Measurements from ENCODE around the gene REEP3.

The REEP3 gene

DNA sequence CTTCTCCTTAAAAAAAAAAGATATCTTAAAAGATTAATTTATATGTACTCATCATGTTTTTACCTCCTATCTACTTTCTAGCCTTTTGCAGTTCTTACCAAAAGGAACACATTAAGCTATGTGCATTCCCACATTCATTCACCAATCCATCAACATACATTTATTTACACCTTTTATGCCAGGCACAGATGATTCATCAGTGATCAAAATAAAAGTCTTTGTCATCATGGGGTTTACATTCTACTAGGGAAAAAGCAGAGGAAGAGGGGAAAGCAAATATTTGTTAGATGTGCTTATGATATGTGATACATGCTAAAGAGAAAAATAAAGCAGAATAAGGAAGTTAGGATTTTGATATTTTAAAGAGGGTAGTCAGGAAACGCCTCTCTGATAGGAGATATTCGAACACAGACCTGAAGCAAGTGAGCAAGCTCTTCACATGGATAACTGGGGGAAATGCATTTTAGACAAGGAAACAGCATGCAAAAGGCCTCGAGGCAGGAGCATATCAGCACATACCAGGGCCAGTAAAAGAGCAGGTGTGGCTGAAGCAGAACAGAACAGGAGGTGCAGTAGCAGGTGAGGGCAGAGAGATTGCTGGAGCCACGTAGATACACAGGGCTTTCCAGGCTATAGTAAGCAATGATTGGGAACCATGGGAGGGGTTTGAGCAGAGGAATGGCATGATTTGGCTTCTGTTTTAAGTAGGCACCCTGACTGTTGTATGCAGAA, 67.4 kb downstream of the REEP3 start:
- no peak for DNase-seq (ENCODE audit: low read depth in 3 of 3)

DNA sequence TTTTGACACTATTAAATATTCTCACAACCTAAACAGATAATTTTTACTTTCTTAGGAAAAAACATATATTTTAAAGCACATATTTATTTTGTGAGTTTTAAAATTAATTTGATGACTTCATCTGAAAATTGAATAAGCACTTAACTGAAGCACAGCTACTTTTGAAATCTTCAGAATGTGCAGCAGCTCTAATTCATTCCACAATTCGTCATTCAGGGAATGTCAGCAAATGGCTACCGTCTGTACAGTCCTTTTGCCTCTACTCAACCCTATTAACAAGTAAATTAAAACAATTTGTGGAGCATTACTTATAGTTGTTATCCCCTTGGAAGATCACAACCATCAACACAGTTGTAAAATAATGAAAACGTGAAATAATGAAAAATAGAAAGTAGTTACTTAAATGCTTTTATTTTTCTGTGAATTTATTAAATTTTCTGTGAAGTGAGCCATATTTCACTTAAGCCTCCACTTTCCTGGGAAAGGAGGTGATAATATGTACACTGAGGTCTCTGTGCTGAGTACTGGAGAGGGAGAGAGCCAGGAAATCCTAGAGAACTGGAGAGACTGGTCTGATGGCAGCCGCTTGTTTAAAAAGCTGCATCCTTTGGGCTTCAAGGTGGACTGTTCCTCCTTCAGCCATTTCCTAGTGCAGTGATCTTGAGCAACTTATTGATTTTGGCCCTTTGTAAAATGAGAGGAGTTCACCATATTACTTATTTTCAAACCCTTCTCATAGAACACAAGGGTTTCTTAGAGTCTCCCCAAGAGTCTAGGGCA, 70.6 kb downstream of the REEP3 start:
- DNase-seq (ENCODE audit: low read depth in 3 of 3): no peak

DNA sequence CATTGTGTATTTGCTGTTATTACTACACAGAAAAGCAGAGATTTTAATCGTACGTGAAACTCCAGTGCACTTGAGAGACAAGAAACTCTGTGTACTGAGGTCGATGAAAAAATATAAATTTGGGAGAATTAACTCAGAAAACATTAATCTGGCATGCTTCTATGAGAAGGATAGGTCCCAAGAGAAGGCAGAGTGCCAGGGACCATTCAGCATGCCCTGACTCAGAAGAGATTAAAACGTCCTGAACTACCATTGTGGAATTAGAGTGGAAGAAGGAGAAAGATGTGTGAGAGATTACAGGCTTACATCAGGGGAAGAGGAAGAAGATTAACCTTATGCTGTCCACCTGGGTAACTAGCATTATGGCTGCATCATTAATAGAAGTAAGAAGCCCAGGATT, 72.4 kb downstream of the REEP3 start:
- no peak for DNase-seq (ENCODE audit: low read depth in 3 of 3)

DNA sequence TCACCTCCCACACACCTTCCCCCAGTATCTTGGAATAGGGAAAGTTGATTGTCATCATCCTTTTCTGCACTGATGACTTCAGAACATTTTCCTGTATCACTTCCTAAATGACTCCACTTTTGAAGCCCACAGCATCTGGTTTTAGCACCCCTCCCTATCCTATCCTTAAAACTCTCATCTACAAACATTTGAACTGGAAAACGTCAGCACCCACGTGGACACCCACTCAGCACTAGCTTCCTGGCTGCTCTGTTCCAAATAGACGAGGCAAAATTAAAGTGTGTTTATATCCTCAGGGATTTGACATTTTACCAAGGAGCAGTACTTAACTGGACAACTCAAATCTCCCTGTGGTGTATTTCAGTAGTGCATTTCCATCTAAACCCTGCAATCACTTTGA, 73.9 kb downstream of the REEP3 start:
- DNase-seq (ENCODE audit: low read depth in 3 of 3): no peak

DNA sequence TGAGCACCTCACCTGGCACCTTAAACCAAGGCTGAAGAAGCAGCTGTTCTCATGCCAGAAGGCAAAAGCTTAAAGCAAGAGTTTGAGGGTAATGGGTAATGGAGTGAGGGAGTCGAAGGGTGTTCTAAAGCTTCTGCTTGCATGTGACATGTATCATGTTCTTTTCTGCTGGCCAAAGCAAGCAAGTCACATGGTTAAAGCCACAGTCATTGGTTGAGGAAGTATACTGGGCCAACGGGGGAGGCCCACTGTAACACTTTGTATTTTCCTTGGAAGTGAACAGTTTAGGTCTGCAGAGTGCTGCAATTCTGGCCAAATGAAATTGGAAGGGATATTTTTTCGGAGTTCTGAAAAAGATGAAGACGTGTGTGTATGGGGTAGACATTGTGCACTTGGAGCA, 75.7 kb downstream of the REEP3 start:
- DNase-seq (ENCODE audit: low read depth in 3 of 3): no peak

DNA sequence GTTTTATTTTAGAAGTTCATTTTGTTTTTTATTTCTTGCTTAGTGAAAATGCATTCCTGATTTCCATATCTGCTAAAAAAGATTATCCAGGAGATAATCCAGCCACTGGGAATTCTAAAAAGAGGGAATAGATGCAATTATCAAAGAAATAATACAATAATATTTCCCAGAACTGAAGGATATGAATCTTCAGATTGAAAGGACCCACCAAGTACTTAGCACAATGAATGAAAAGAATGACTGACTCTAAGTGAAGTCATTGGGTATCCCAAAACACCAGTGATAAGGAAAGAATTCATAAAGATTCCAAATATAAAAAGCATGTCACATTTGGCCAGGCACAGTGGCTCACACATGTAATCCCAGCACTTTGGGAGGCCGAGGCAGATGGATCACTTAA, 79.3 kb downstream of the REEP3 start:
- DNase-seq (ENCODE audit: low read depth in 3 of 3): no peak

DNA sequence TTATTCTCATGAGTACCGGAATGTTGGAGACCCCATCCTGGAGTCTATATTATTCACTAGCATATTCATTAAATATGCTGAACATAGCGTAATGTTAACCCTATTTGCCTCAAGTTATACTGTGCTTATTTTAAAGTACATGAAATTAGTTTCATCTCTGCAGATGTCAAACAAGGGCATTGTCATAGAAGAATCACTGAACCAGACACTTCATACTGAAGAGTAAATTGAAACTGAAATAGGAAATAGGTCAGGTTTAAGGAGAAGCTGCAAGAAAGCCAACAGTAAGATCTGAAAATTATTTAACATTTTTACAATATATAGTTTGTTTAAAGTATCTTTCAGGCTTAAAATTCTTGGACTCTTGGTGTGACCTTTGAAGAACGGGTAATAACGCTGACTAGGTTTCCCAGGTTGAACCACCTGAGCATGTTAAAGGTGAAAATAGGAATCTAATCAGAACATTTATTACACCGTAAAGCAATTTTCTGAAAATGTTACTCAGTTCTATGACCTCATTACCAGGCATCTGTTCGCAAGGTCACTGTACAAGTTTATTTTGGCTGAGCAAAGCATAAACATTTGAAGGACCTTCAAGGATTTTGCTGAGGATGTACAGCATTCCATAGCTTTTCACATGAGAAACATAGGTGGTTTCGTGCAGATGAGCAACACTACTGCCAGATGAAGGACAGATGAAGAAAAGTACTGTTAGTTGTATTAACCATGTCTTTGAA, 82.7 kb downstream of the REEP3 start:
- no peak for DNase-seq (ENCODE audit: low read depth in 3 of 3)

DNA sequence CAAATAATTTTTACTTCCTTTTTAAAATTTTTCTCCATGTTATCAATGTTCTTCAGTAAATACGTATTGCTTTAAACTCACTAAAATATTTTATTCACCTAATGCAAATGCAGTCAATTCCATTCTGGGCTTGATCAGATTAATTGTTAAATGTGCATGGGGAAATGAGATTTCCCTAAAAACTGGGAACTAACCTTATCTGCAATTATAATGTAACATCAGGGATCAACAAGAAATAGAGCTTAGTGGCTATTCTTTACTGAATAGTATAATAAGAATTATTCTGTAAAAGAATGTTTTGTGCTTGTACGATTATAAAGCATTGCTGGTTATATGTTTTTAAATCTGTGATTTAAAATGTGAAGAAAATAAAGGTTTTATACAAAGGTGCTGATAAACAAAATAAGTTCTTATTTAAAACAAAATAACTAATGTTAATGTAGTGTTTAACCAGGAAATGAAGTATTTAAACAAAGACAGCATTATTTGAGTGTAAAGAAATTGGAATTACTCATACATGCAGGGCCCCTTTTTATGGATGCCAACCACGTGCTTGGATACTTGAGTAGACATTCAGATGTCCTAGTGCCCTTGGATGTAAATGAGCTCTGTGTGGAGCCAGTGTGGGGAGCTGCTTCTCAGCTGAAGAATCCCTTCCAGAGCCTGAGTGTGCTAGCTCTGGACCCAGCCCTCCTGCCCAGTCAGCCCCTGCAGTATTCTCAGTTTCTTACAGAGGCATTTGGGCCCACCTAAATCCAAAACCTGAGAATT, 84.2 kb downstream of the REEP3 start:
- no peak for DNase-seq (ENCODE audit: low read depth in 3 of 3)

DNA sequence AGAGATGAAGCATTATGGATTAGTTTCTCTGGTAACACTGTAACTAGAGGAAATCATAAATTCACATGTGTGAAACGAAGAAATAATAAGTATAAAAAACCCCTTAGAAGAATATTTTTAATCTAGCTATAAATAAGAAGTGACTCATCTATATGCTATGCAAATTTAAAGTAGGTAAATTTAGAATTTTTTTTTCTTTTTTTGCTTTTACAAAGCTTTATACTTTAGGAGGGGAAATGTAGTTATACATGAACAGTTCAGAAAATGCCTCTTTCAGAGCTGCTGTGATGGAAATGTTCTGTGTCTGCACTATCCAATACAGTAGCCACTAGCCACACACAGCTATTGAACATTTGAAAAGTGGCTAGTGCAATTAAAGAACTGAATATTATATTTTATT, 87.3 kb downstream of the REEP3 start:
- DNase-seq (ENCODE audit: low read depth in 3 of 3): no peak

DNA sequence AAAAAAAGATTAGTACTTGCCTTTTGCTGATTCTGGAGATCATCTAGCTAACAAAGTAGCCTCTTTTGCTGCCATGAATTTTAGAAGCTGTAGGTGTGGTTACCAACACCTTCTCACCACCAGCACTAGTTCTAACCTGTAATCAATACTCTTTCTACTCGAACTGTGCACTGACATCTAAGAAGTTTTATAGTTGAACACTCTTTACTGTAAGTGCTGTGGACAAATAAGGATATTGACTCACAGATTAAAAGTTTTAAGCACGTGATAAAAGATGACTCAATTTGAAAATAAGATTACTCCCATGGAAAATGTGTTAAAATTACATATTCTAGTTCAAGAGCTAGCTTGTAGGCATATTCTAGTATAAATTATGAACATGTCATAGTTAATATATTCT, 89.9 kb downstream of the REEP3 start:
- no peak for DNase-seq (ENCODE audit: low read depth in 3 of 3)

DNA sequence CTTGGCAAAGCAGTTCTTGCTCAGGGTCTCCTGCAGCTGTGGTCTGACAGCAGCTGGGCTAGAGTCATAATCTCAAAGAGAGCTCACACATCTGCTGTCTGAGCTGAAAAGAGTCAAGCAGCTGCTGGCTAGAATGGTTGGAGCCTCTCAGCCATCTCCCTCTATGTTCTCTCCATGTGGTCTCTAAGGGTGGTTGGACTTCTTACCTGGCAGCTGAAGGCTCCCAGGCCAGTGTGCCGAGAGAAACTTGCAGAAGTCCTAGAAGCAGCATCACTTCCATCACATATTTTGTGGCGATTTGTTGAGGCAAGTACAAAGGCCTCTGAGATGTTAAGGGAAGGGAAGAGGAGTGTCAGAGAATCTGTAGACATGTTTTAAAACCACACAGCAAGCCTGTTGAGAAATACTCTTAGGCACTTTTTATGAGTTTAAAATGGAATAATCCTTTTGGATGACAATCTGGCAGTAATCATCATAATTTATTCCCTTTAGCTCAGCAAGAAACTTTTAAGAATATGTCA, 93.2 kb downstream of the REEP3 start:
- no peak for DNase-seq (ENCODE audit: low read depth in 3 of 3)

DNA sequence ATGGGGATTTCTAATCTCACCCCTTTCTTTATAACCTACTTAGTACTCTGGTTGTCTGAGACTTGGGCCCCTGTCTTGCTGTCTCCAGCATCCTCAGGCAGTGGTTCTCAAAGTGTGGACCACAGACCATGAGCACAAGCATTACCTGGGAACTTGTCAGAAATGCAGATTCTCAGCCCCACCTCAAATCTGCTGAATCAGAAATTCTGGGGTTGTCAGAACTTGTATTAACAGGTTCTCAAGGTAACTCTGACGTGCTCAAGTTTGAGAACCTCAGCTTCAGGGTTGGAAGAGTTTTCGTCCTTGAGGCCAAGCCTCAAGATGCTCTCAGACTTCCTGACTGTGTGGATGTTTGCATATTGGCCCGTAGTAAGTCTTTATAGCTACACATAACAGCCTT, 97.4 kb downstream of the REEP3 start:
- no peak for DNase-seq (ENCODE audit: low read depth in 3 of 3)

DNA sequence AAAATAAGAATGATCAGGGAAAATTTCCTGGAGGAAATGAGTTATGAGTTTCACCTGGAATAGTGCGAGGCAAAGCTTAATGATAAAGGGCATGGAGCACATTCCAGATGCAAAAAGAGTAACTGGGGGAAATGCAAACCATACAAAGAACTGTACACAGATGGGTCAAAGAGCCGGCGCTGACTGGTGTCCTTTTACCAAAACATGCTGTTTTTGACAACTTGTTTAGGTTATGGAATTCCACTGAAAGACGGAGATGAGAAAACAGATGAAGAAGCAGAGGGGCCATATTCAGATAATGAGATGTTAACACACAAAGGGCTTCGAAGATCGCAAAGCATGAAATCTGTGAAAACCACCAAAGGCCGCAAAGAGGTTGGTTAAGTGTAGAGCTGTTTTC, 98.2 kb downstream of the REEP3 start:
- no peak for DNase-seq (ENCODE audit: low read depth in 3 of 3)

DNA sequence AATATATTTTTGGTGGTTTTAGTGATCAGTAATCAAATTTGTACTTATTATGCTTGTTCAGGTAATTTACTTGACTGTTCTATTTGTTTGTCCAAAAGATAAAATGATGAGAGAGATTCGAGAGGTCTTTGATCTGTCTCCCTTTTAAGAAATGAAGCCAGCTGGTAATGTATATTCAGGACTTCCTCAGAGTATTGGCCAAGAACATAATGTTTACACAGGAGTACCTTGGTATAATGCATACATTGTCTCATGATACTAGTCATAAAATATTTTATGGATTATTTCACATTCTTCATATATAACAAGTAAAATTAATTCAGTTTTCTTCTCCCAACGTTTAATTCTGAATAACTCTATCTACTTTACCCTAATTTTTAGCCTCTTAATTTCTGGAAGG, 100.9 kb downstream of the REEP3 start:
- no peak for DNase-seq (ENCODE audit: low read depth in 3 of 3)

DNA sequence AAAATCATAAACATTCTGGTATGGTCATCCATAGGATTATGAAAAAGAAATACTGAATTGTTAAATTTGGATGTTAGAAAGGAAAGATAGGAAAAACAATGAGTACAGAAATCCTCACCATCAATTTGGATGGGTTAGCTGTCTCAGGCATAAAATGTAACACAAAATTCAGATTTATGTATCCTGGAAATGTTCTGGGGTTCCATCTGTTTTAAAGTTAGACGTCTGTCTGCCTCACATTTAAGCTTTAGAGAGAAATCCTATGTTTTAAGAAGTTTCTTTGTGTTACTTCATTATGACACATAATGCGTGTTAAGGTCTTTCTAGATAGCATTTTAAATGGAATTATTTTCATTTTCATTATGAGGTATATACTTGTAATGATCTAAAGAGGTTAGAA, 103.5 kb downstream of the REEP3 start:
- DNase-seq (ENCODE audit: low read depth in 3 of 3): no peak

DNA sequence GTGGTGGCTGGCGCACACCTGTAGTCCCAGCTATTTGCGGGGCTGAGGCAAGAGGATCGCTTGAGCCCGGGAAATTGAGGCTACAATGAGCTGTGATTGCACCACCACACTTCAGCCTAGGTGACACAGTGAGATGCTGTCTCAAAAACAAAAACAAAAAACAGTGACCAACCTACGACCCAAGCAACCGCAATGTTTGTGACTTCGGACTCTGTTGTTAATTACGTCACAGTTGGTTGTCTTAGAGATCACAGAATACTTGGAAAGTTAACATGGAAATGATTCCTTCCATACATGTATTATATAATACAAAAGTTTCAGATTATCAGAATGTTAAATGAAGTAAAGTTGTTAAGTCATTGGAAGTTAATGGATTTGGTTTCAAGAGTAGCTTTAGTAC, 106.2 kb downstream of the REEP3 start:
- no peak for DNase-seq (ENCODE audit: low read depth in 3 of 3)

DNA sequence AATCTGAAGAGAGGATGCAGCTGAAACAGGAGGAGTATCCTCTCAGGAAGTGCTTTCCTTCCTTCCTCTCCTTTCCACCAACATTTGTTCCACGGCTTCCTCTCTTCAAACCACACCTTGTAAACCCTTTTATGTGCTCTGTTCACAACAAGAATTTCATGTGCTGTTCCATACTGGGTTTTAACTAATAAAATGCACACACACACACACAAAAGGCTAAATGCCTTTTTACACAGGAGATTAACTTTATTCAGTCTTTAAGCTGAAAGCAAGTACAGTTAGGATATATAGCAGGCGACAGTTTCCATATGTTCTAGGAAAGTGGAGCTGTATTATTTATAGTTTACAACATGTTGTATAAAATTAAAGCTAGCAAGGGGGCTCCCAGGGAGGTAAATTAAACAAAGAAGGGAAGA, 106.7 kb downstream of the REEP3 start:
- DNase-seq (ENCODE audit: low read depth in 3 of 3): no peak

DNA sequence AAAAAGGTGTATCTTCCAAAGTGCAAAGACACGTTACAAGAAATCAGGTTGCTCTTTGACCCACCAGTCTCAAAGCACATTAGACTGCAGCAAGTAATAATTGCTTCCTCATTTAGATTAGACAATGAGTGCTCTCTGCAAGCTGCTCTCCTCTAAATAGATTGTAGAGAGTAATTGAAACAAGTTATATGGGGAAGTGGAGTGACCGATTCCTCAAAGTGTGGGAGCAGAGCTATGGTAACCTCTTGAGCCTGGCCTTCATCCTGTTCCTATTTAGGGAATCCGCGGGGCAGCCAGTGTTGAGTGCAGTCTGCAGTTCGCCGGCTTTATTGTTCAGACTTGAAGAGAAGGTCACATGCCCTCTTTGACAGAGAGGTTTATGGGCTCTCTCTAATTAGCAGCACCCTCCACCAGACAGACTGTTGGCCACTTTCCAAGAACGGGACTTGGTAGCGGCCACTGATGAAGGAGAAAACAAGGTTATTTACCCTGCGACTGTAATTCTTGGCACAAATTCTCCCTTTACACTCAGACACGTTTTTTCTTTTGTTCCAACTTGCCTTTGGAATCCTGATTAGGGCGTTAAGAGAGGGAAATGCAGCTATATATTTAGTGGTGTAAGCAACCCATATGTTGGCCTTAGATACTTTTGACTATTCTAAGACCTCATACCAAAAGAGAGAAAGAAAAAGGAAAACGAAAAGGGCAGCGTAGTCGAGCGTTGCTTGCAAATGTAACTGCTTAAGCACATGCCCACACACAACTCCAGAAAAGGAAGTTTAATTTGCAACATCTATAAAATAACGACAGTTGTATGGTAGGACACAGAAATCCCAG, 107.5 kb downstream of the REEP3 start:
- no peak for DNase-seq (ENCODE audit: low read depth in 3 of 3)

DNA sequence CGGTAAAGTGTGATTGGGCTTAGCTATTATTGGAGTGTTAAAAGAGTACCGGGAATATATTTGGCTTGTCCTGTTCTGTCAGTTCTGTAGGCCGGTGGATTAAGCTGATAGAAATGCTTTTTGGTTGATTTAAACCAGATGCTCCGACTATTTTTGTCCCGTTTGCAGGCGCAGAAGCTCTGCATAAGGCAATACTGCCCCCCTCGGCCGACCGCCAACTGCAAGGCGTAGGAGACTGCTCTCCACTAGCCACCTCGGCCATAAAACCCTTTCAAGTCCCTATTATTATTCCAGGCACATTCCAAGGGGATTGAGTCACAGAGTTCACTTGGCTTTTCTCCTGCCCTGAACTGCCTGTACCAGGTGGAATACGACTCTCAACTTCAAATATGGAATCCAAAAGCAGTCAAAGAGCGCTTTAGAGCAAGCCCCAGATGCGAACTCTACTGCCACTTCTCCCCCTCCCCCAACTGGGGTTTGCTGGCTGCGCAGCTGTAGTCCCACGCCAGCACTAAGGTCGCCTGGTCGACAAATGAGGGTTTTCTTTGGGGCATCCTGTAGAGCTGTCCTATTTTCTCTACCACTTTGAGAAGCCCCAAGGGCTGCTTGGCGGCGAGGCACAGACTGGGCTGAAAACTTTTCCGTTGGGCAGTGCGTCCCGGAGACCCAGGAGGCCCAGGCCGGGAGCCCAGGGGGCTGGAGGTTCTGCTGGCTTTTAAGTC, 108.3 kb downstream of the REEP3 start:
- DNase-seq (ENCODE audit: low read depth in 3 of 3): peak; percentile 62 to 80 (median 65)
